Hypothalamus (tissue), 51 donors: Measurements from ENCODE around the gene GBGT1.

Source experiments
- DNase-seq, 51 donors: peaks; one replicate each; lab custom pipeline; 2025; lab: John Stamatoyannopoulos, UW

Gene GBGT1

DNA sequence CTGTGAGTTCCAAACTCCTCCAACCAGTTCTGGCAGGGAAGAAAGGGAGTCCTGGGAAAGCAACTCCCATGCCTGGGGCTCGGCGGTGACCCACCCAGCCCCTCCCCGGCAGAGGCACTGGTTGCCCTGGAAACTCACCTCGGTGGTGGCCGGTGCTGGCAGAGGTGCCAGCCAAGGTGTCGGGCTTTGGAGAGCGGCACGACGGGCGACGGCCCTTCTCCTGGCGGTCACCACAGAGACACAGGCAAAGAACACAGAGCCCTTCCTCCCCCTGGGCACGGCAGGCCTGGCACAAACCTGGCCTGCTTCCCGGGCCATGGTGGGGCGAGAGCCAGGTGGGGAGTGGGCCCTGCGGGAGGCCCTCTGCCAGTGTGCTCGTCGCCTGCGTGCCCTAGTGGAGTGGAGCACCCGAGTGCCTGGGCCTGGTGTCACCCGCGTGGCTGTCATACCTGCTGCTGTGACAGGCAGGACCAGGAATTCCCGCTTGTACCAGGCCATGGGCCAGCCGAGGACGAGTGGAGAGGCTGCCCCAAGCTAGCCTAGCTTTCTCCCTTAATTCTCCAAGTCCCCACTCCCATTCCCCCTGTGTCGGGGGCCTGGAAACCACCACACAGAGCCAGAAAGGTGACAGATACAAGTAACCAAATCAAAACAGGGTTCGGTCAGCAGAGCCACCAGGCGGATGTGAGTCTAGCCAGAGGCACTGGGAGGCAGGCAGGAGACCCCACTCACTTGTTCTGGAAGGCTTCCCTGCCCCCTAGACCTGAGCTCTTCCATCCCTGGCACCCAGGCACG lies 34.5 kb downstream of the GBGT1 start:
- DNase-seq, result peak in 30 of 51 donors; percentile 20 to 71 (median 47)

DNA sequence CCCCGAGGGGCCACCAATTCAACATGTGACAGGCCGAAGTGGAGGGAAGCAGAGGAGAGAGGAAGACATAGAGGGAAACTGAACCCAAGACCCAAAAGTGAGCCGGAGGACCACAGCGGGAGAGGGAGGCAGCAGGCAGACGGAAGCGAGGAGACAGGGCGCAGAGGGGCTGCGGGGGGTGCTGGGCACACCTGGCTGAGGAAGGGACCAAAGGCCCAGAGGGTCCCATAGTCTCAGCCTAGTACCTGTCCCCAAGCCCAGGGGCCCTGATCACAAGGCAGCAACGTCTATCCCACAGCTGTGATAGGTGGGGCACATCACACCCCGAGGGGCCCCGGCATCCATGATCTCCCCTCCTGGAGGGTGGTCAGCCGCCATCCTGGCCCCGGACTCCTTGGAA lies 35.6 kb downstream of the GBGT1 start:
- DNase-seq, result no peak

DNA sequence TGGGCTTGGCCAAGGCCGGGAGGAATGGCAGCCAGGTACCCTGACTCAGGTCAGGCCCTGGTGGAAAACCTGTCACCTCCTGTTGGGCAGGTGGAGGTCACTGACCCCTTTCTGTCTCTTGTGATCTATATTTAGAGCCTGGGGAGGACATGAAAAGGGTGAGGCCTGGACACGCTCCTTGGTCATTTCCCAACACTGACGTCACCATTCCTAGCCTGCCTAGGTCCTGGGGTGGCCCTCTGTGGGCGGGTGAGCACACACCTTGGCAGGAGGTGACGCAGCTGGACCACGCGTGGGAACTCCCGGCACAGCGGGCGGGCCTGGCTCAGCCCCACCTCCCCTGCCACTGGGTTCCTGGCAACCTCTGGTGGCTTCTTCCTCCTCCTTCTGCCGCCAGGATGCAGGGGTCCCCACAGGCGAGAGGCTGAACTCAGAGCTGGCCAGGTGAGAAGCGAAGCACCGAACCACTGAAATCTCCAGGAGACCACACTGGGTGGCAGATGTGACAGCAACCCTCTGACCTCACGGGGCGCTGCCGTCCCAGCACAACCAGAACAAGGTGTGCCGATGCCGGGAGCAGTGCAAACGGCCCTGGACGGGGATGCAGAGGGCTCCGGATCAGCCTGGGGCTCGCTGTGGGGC lies 36.3 kb downstream of the GBGT1 start:
- peak in 2 of 51 donors; percentile 19 to 33 for DNase-seq

DNA sequence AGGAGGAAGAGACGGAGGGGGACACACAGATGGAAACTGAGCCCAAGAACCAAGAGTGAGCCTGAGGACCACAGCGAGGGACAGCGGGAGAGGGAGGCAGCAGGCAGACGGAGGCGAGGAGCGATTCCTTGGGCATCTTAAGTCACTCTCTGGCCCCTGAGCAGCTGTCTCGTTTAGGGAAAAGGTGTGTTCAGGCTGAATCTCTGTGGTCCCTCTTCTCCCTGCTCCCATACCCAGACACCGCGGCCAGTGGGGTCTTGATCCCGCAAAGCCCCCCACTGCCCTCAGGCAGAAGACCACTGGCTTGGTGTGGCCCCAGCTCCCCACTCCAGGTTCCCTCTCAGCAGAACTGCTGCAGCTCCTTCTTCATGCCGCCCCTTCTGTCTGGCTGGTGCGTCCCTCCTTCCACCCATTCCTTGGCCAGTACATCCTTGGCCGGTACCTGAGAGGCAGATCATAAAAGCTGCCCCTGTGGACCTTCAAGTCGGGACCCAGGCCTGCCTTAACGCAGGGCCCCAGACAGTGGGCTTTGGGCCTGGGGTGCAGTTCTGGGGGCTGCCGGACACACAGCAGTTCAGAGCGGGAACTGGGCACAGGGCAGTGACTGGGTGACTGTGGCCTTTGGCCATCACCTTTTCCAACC lies 36.9 kb downstream of the GBGT1 start:
- no peak for DNase-seq

DNA sequence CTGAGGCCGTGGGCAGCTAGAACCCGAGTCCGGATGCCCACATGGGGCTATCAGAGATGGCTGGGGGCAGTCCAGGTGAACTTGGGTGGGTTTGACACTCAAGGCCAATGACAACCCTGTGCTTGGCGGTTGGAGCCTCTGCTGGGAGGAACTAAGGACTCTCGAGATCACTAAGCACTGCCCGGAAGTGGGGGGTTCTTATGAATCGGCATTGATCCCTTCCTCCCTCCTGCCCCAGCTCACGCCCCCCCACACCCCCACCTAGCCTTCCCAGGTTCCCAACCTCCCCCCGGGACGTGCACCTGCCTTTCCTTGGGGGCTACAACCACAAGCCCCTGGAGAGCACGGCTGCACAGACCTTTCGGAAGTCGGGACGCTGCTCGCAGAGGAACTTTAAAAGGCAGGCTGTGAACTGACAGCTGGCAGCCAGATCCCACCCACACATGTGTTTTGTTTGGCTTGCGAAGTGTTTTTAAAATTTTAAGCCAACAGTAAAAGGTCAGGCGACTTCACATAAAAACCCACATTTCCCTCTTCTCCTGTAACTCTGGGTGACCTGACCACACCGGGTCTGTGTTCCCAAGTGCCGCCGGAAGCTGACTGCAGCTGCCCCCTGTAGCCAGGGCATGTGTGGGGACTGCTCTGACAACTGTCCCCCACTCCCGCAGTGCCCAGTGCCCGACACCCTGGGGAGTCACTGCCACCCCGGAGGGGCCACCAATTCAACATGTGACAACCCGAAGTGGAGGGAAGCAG lies 37.6 kb downstream of the GBGT1 start:
- DNase-seq, result peak in 7 of 51 donors; percentile 21 to 71 (median 30)

DNA sequence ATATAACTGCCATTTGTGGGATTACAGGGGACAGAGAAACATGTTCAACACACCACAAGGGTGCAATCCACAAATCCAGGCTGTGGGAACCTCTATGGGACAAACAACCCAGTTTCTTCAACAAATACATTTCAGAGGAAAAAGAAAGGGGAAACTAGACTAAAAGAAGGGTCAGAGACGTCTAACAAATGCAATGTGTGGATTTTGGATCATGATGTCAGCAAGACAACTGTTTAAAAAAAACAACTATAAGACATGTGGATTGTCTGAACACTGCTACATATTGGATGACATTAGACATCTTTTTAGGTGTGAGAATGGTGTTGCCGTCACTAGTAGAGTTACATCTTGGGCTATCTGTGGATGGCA lies 38.8 kb downstream of the GBGT1 start:
- DNase-seq, result no peak

DNA sequence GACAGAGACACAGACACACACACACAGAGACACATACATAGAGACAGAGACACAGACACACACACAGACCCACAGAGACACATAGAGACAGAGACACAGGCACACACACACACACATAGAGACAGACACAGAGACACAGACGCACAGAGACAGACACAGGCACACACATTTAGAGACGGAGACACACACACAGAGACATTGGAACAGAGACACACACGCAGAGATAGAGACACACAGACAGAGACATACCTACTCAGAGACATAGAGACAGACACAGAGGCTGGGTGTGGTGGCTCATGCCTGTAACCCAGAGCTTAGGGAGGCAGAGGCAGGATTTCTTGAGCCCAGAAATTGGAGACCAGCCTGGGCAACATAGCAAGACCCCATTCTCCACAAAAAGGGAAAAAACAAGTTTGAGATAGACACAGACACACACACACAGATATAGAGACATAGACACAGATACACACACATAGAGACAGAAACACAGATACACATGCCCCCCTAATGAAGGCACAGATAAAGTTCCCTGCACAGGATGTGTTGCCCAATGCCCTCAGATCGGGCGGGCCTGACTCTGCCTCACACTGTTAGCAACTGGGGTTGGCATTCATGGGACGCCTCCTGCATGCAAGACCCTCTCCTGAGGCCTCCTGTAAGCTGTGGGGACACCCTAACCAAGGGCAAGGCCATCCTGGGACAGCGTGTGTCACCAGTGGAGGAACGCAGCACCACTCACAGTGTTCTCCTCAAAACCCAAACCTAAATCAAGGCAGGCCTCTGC lies 39.4 kb downstream of the GBGT1 start:
- no peak for DNase-seq

DNA sequence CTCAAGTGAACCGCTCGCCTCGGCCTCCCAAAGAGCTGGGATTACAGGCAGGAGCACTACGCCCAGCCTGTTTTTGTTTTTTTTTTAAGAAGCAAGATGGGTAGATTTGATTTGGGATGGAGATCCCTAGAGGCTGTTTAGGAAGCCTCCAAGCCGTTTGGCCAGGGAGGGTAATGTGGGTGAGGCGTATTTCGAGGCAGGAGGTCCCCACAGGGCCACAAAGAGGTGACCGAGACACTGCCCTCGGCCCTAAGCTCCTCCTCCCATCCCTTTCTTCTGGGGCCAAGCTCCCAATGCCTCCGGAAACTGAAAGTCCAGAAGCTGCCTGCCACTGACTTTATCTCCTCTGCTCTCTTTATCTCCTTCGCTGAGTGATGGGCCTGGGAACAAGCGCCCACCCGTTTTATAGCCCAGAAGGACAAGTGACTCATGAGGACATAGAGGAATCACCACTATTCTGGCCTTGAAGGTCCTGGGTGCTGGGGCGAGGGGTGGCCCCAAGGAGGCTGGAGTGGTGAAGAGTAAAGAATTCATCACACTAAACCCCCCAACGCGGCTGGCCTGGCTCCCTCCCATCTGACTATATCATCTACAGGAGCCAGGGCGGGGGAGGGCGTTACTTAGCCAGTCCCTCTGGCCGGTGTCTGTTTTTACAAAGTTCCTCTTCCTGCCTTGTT lies 40.6 kb downstream of the GBGT1 start:
- no peak for DNase-seq

DNA sequence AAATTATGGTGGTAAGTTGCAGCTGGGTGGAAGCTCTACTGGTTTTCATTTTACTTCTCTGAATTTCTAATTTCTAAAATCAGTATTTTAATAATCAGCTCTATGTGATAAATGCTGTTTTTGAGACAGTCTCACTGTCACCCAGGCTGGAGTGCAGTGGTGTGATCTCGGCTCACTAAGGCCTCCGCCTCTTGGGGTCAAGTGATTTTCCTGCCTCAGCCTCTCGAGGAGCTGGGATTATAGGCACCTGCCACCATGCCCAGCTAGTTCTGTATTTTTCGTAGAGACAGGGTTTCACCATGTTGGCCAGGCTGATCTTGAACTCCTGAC lies 41.1 kb downstream of the GBGT1 start:
- no peak for DNase-seq

DNA sequence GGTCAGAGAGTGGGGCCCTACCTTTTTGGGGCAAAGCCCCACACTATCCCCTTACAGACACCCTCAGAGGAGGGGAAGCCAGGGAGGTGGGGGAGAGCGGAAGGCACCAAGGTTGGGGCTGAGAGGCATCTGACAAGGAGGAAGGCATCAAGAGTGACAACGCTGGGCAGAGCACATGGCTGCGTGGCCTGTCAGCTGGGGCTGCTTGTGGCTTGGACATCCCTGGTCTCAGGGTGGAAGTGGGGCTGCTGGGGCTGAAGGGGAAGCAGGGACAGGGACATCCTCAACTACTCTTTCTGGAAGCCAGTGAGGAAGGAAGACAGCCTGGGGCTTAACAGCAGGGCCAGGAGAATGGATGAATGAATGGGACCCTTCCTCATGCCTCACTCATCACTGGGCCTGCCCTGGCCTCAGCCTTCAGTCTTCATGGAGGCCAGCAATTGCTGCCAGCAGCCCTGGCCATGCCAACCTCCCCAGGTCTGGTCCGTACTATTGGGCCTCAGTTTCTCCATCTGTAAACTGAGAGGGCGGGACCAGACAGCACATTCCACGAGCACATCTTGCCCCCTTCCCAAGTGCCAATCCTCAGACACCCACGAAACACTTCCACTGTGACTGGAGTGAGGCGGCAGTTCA lies 41.7 kb downstream of the GBGT1 start:
- peak in 14 of 51 donors; percentile 27 to 66 (median 43) for DNase-seq

DNA sequence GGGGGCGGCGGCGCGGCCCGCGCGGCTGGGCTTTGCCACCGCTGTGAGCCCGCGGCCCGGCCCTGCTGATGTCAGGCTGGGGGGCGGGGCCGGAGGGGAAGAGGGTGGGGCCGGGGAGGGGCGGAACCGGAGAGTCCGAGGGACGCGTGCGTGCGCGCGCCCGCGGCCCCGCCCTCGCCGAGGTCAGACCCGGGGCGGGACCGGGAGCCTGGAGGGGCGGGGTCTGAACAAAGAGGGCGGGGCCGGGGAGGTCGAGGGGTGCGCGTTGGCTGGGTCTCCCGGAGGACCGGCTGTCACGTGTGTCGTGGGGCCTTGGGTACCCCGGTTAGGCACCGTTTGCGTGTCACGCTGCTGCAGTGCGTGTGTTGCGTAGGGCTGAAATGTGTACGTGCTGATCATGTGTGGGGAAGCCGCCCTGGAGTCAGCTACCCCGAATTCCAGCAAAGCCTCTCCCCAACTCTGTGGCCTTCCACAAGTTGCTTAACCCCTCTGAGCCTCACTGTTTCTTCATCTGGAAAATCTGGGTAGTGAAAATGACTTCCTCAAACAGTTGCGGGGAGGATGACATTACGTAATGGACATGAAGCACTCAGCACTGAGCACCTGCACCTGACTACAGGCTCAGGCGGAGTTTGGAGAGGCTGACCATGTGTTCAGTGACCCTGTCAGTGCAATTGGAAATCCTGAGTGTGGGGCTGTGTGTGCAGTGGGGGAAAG lies 42.4 kb downstream of the GBGT1 start, which contains the start of gene RALGDS:
Gene RALGDS, minus strand, starts transcription at position 43 of the 717 bp plus-strand sequence. CDS start 86 bp downstream, outside the sequence.
- DNase-seq, result peak in 50 of 51 donors; percentile 52 to 97 (median 87)

DNA sequence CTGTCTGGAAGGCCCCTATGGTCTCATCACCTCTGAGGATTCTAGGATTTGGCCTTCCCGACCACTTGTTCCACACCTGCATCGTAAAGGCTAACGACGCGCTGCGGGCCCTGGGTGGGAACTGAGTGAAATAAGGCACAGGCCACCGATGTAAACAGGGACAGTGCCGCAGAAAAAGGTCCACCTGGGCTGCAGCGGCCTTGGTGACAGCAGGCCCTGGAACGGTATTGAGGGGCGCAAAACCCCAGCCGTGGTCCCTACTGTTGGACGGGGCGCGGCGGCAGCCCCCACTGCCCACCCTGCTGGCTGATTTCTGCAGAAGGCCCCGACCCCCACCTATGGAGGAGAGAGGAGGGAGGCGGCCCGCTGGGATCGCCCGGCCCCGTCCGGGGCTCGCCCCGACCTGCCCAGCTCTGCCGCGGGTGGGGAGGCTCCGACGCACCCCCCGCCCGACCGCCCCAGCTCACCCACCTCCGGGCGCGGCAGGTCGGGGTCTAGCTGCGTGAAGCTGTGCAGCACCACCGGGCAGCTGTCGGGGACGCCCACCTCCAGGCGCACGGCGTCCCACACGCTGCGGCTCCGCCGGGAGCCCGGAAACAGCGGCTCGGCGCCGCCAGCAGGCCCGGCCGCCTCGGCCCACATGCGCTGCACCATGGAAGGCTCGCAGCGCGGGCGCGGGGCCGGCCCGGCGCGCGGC lies 43.1 kb downstream of the GBGT1 start:
- DNase-seq, result no peak

DNA sequence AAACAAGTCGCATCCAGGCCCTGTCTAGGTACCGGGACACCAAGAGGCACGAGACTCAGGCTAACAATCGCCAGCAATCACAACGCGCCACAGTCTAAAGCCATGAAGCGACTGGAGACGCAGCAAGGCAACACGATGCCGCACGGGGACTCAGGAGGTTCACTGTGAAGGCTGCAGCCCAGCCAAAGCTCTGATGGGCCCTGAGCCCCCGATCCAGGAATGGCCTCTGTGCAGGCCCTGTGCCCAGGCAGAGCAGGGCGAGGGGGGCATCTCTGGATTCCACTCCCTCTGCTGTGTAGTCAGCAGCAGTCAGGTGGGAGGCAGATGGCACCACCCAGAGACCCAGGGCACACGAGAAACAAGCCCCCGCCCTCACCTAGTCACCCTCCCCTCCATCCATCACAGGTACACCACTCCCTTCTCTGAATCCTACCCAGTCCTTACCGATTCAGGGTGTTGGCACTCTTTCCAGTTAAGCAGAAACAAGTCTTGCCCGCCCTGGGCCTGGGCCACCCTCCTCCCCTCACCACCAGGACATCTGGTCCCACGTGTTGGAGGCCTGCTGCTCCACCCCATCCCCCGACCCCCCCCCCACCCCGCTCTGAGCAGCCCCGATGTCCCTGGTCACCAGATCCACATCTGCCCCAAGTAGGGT lies 43.7 kb downstream of the GBGT1 start:
- DNase-seq, result peak in 21 of 51 donors; percentile 31 to 79 (median 57)

DNA sequence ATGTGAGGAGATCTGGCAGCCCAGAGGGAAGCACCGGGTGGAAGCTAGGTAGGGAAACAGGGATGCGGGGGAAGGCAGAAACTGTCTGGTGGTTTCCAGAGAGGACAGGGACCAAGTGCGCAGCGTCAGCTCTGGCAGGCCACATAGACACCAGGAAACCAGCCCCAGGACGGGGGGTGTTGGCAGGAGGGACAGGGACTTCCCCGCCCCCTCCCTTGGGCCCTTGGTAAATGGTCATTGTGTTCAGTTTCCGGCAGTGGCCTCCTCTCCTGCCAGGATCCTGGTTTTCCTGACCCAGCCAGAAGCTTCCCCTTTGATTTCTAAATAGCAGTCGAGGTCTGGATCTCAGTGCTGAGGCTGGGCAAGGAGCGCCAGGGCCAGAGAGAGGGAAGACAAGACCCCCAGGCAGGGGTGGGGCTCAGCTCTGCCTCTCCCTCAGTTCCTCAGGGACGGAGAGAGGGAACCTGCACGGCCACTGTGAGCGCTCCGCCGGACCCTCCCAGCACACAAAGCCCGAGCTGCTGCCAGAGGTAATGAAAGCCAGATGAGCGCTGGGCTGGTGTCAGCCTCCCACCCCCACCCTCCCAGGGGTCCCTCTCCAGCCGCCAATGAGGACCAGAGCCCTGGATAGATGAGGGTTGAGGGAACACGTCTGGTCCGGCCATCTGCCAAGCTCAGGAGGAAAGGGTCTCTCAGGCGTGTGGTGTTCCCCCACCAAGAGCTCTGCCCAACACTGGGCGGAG lies 44.4 kb downstream of the GBGT1 start:
- peak in 41 of 51 donors; percentile 44 to 87 (median 70) for DNase-seq

DNA sequence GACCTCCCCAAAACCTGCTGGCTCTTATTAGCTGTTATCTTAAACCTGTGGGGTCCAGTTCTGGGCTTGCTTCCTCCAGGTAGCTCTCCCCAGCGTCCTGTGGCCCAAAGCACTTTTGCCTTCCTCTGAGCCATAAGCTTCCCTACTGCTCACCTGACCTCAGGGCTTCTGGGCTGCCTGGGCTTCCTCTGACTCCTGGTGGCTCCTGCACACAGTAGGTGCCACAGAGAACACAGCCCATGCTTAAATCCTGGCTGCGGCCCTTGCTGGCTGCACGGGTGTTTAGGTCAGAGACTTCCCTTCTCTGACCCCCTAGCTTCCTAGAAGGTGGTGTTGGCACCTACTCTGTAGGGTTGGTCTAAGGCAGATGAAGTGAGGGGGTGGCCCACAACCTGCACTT lies 45.1 kb downstream of the GBGT1 start:
- DNase-seq, result no peak

DNA sequence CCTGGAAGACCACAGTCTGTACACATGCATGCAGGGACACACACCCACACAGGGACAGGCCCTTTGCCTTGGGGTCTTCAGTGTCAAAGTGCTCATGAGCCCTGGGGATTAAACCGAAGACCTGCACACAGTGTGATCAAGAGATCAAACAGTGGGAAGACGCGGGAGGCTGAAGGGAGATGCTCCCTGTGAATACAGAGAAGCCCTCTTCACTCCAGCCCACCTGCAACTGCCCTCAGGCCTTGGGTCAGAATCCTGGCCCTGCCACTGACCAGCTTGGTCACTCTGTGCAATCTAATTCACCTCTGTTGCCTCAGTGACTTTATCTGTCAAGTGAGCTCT lies 45.6 kb downstream of the GBGT1 start:
- no peak for DNase-seq
